ENCODE measurements around the gene CBLC.

GRCh38 chr19:44740351-44740824 is 37.3 kb upstream of the CBLC start:
- TF ChIP-seq POLR2AphosphoS5 (IDR thresholded peaks at IDR 0.05; ENCODE audit: borderline replicate concordance, low read depth, low read length), result no peak
- TF ChIP-seq EZH2 (IDR thresholded peaks at IDR 0.05), result no peak
- no peak for TF ChIP-seq FOXP2 (optimal IDR thresholded peaks at IDR 0.05; ENCODE audit: control extremely low read depth, extremely low read length, insufficient read depth)

Measured in SK-N-MC (cell line).